NB4 (cell line): ENCODE data around the gene TMUB1.

Experiments
- DNase-seq: peaks from one replicate; pipeline ENCODE4 v3.0.0; 2010; ENCODE audit warnings: low read depth
- H3K4me3 ChIP-seq: one replicate; pipeline ENCODE4 v1.5.1; 2011; ENCODE audit warnings: mild to moderate bottlenecking, low read depth, low read length, moderate library complexity
- MYC ChIP-seq: IDR thresholded peaks from 2 replicates; pipeline ENCODE4 v1.6.1; 2011; ENCODE audit warnings: low read depth, low read length
- POLR2A ChIP-seq: IDR thresholded peaks from 2 replicates; pipeline ENCODE4 v1.6.1; 2011; ENCODE audit warnings: mild to moderate bottlenecking; ENCODE audit not compliant: insufficient read length; ENCODE audit errors: extremely low read depth
- TF ChIP-seq, protein P1 (sequence below): IDR thresholded peaks from 2 replicates; pipeline ENCODE4 v1.6.1; 2011; ENCODE audit warnings: low read depth, low read length
- TF ChIP-seq, protein P2 (sequence below): IDR thresholded peaks from one replicate; pipeline ENCODE4 v1.5.1; 2012; ENCODE audit warnings: low read depth, low read length

Gene TMUB1

GRCh38 chr7:151099486-151100211 is 16.4 kb upstream of the TMUB1 start:
- TF ChIP-seq POLR2A, result no peak
- TF ChIP-seq, protein P1, sequence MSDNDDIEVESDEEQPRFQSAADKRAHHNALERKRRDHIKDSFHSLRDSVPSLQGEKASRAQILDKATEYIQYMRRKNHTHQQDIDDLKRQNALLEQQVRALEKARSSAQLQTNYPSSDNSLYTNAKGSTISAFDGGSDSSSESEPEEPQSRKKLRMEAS, result no peak
- H3K4me3 ChIP-seq, result no peak overlapping the region
- DNase-seq, result no peak

- TF ChIP-seq POLR2A, result no peak
- TF ChIP-seq MYC, result no peak
- TF ChIP-seq, protein P2, sequence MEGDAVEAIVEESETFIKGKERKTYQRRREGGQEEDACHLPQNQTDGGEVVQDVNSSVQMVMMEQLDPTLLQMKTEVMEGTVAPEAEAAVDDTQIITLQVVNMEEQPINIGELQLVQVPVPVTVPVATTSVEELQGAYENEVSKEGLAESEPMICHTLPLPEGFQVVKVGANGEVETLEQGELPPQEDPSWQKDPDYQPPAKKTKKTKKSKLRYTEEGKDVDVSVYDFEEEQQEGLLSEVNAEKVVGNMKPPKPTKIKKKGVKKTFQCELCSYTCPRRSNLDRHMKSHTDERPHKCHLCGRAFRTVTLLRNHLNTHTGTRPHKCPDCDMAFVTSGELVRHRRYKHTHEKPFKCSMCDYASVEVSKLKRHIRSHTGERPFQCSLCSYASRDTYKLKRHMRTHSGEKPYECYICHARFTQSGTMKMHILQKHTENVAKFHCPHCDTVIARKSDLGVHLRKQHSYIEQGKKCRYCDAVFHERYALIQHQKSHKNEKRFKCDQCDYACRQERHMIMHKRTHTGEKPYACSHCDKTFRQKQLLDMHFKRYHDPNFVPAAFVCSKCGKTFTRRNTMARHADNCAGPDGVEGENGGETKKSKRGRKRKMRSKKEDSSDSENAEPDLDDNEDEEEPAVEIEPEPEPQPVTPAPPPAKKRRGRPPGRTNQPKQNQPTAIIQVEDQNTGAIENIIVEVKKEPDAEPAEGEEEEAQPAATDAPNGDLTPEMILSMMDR, result no peak
- TF ChIP-seq, protein P1, result no peak
- no peak for DNase-seq
- H3K4me3 ChIP-seq, result no peak overlapping the region
These were observed 12.7 kb upstream of the TMUB1 start for GRCh38 chr7:151095828-151096475.

- TF ChIP-seq POLR2A (no peak), MYC (no peak)
- TF ChIP-seq, protein P2, result no peak
- TF ChIP-seq, protein P1, result no peak
- no peak overlapping the region for H3K4me3 ChIP-seq
- DNase-seq, result no peak
These were observed 12.0 kb upstream of the TMUB1 start for GRCh38 chr7:151095123-151095797.

DNA sequence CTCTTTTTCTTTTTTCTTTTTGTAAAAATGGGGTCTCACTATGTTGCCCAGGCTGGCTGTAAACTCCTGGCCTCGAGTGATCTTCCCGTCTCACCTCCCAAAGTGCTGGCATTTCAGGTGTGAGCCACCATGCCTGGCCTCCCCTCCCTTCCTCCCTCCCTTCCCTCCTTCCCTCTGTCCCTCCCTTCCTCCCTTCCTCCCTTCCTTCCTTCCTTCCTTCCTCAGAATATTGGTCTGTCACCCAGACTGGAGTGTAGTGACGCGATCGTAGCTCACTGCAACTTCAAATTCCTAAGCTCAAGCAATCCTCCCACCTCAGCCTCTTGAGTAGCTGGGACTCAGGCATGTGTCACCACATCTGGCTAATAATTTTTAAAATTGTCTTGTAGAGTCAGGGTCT is 11.4 kb upstream of the TMUB1 start:
- no peak for DNase-seq
- H3K4me3 ChIP-seq, result no peak overlapping the region
- TF ChIP-seq, protein P2, result no peak
- TF ChIP-seq, protein P1, result no peak
- TF ChIP-seq MYC (no peak), POLR2A (no peak)

GRCh38 chr7:151093748-151094147 is 10.5 kb upstream of the TMUB1 start:
- TF ChIP-seq, protein P2, result no peak
- no peak for TF ChIP-seq MYC
- TF ChIP-seq, protein P1, result no peak
- no peak for TF ChIP-seq POLR2A
- H3K4me3 ChIP-seq, result no peak overlapping the region
- no peak for DNase-seq

DNA sequence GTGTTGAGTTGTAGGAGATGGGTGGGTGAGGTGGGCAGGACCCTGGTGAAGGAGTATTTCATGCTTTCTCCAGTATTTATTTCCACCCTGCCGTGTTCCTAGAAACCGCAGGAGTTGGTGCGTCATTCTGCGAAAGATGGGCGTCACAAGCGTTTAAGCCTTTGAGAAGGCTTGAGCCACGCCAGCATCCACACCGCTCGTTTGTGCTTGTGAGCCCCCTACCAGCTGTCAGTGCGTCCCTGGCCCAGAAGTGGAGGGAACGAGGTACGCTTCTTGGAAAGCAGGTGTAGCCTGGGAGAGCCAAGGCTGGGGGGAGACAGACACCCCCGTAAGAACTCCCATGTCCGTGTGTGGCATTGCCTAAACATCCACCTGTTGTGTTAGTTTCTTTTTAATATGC is 8.7 kb upstream of the TMUB1 start:
- H3K4me3 ChIP-seq, result no peak overlapping the region
- TF ChIP-seq, protein P2, result no peak
- no peak for TF ChIP-seq POLR2A
- TF ChIP-seq, protein P1, result no peak
- no peak for DNase-seq
